HG02852 (cell line): ENCODE data around the gene INPP5F.
"Not testable (repeated sequence)": the region's sequence is repeated elsewhere in the genome, so short reads cannot be mapped to it uniquely, and the experiment has no call there.

Source experiments
- ATAC-seq: cut with Tn5 transposase; IDR thresholded peaks from one replicate; pipeline ENCODE4 v1.9.1; 2021; ENCODE audit warnings: mild to moderate bottlenecking, moderate library complexity; ENCODE audit not compliant: unreplicated experiment

Gene INPP5F

GRCh38 chr10:119740096-119740495 lies 14.2 kb downstream of the INPP5F start:
- ATAC-seq = no peak

DNA sequence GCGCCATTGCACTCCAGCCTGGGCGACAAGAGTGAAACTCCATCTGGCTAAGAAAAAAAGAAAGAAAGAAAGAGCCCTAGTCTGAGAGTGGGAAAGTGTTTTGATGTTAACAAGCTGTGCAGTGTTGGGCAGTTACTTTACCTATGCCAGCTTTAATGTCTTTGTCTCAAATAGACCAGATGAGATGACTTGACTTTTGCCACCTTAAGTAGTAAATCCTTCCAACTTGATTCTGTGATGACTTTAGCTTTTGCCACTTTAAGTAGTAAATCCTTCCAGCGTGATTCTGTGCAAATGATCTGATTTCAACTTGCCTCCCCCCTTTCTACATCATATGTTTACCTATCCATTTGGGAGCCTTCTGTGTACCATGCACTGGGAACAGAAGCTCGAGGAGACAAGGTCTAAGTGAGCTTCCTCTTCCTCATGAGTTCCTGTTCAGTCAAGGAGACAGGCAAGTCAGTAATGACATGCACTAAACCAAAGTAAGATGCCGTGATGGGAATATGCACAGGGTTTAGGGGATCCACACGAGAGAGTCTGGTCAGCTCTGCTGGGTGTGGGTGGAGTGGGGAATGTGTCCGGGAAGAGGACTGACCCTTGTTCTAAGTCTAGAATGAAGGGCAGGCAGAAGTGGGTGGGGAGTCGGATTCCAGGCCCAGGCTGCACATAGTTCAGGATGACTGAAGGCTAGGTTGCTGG lies 17.2 kb downstream of the INPP5F start:
- no peak for ATAC-seq

- ATAC-seq = no peak
Measured at GRCh38 chr10:119747940-119748339, 22.1 kb downstream of the INPP5F start.

DNA sequence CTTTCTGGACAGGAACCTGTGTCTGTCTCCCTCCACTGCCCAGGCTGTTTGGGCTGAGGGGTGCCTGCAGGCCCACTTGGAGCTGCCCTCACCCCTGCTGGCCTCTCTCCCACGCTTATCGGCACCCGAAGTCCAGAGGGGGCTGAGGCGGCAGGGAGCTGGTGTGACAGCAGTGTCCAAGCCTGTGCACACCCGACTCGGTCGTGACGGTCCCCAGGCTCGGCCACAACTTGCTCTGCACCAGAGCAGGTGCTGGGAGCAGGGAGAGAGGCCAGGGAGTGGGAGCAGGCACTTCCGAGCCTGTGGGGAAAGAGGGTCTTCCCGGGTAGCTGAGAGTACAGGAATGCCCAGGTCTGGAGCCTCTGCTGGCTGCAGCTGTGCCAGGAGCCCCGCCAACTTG lies 23.0 kb downstream of the INPP5F start:
- no peak for ATAC-seq

GRCh38 chr10:119749455-119749854 lies 23.6 kb downstream of the INPP5F start:
- no peak for ATAC-seq

GRCh38 chr10:119750391-119751230 lies 24.8 kb downstream of the INPP5F start:
- peak; percentile 92 for ATAC-seq

- no peak for ATAC-seq
Measured at GRCh38 chr10:119753309-119753708, 27.5 kb downstream of the INPP5F start.

DNA sequence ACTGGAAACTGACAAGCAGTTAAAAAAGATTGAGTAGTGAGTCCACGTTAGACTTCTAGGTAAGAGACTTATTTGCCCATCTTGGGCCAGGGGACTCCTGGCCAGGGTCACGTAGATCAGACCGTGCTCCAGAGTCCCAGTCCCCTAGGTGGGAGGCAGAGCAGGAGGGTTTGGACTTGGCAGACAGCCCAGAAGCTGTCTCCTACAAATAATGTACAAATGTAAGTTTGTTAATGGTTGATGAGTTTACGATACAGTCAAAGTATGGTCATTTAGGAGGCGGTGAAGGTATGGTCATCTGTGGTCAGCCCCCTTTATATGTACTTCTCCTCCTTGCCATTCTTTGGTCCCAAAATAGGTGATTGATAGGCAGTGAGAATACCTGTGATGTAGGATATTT lies 28.2 kb downstream of the INPP5F start:
- ATAC-seq = no peak

GRCh38 chr10:119754936-119755335 lies 29.1 kb downstream of the INPP5F start:
- no peak for ATAC-seq

DNA sequence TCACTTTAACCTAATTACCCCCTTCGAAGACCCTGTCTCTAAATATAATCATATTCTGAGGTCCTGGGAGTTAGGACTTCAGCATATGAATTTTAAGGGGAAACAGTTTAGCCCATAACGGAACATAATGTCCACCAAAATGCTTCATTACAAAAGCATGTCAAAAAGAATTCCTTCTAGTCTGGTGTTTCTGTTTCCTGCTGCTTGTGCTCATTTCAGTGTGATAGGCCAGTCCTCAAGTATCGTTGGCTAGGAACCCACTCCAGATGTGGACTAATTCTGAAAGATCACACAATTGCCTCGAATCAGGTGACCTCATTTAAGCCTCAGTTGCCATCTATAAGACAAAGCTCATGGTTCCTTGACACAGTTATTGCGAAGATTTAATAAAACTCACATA lies 29.6 kb downstream of the INPP5F start:
- ATAC-seq = no peak

DNA sequence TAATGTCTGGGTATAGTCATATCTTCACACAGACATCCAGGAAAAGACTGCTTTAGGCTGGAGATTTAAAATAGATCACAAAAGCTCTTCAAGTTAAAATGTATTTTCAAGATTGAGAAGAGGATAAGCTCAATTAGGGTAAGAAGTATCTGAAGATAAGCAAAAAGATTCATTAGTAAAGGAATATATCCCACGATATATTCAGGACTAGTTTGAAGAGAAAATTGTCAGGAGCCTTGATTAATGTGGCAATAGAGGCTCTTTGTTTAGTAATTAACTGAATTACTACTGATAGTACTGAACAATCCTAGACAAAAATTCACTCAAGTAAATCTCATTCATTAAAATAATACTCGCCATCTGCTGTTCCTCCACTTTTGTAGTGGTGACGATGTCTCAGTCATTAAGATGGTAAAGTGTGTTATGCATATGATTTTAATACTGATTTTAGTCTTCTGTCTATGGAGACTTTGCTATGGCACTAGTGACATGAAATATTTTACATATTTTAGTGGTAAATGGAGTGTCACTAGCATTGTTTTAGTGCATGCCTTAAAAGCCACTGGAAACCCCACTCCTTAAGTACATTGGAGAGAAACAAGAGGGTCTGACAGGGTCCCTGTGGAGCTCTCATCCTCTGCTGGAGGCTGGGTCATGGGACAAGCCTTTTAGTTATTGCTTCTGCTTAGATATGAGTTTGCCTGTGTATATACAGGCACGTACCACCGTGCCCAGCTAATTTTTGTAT lies 32.8 kb downstream of the INPP5F start:
- no peak for ATAC-seq

GRCh38 chr10:119759832-119760231 lies 34.0 kb downstream of the INPP5F start:
- no peak for ATAC-seq

DNA sequence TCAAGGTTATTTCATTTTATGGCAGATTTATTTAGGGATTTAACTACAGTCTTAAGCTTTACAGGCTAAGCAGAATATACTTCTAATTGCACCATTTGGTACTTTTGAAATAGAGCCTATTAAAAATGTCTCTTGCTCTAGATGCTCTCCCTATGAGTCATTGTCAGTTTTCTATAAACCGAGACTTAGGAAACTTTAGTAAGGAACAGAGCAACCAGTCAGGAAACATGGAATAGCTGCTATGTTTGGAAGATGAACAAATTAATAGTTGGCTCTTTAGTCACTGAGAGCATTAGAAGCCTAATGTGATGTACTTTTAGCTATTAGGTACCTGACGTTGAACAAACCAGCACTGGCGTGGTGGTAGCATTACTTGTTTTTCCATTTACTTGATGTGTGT lies 35.3 kb downstream of the INPP5F start:
- ATAC-seq = no peak

DNA sequence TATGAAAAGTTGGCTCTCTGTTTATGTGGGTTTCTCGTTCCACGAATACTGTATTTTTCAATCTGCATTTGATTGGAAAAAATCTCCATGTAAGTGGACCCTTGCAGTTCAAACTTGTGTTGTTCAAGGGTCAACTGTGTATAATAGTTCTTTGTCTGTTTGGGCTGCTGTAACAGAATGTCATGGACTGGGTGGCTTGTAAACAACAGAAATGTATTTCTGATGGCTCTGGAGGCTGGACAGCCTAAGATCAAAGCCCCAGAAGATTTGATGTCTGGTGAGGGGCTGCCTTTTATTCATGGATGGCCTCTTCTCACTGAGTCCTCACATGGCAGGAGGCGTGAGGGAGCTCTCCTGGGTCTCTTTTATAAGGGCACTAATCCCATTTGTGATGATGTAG lies 36.2 kb downstream of the INPP5F start:
- no peak for ATAC-seq

- no peak for ATAC-seq
Measured at GRCh38 chr10:119762805-119763798, 37.3 kb downstream of the INPP5F start.

DNA sequence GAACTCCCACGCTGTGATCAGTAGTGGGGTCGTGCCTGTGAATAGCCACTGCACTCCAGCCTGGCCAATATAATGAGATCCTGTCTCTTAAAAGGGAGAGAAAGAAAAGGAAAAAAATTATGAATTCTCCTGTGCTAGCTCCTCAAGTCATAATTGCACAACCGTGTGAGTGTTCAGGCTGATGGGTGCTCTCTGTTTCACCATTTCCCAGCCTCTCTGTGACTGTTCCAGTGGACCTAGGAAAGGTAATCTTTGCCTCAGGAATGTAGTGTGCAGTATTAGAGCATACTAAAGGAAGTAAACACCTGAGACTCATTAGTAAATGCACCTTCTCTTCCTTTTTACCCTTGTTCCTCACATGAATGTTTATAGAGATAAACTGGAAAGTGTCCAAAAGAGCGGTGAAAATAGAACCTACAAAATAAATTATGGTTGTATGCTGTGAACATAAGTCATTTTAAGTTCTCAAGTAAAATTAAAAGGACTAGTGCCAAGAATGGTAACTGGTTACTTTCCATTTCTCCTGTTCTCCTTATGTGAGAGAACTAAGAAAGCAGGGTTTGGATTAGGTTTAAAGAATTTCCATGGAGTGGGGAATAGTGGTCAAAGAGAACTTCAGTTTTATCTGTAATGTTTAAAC lies 42.7 kb downstream of the INPP5F start:
- ATAC-seq = no peak

DNA sequence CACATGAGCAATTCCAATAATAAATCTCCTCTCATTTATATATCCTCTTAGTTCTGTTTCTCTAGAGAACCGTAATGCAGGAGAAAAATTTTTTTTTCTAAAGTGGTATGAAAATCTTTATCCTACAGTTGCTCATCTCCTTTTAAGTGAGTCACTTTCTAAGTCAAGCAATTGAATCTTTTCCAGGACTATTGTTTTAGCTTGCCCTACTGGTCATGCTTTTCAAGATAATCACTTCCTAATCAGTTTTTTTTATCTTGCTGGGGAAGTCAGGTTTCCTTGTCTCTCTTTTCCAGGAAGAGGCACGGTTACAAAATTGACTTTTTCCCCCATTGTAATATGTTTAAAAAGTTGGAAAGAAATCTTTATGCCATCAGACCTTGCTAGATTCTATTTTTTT lies 44.0 kb downstream of the INPP5F start:
- no peak for ATAC-seq

- ATAC-seq = no peak
Measured at GRCh38 chr10:119770928-119771327, 45.1 kb downstream of the INPP5F start.

- ATAC-seq = no peak
Measured at GRCh38 chr10:119772334-119772733, 46.5 kb downstream of the INPP5F start.

- not testable (repeated sequence) for ATAC-seq
Measured at GRCh38 chr10:119773041-119773440, 47.2 kb downstream of the INPP5F start.
